K562 treated with DMSO at 1 percent for 12 hours (cell line): ENCODE results near the gene ACOT13. TPM values are rescaled to one million over a fixed set of nuclear protein-coding genes. Genes with fewer than 3 reads are reported as not detected.

ENCODE experiments used
- total RNA-seq: library from RNA; unstranded; fragments of 300-600 nt; gene quantifications from 2 replicates; pipeline ENCODE4 v1.2.3, GENCODE V29; 2022; ENCODE audit not compliant: insufficient read depth

The ACOT13 gene
- 13.6 and 25.1 TPM in 2 replicates for total RNA-seq

GRCh38 chr6:24666641-24667377 is at the start of gene ACOT13, which contains the start of gene TDP2:
Gene ACOT13, plus strand, starts transcription at chr6:24667077. Its CDS starts 187 bp downstream, at chr6:24667264.
Gene TDP2, minus strand, starts transcription at chr6:24666899. Its CDS starts 37 bp downstream, at chr6:24666862.

GRCh38 chr6:24719125-24719971 is 52.5 kb downstream of the ACOT13 start, which contains the start of gene C6orf62:
Gene C6orf62, minus strand, starts transcription at chr6:24719154. Its CDS starts 486 bp downstream, at chr6:24718668.

Other genes starting within 250 kb of the ACOT13 start
- gene GPLD1, start 177.5 kb upstream of the ACOT13 start, total RNA-seq: 0.84 TPM in 1 of 2 replicates, not detected in the other
- gene ALDH5A1, start 172.1 kb upstream of the ACOT13 start, total RNA-seq: 4.1 and 13.9 TPM in 2 replicates
- 0.11 and 0.14 TPM in 2 replicates for gene KIAA0319, start 20.9 kb upstream of the ACOT13 start, total RNA-seq
- gene TDP2, start 178 bp upstream of the ACOT13 start, total RNA-seq: 24.9 and 49.0 TPM in 2 replicates
- 35.7 and 76.1 TPM in 2 replicates for gene C6orf62, start 52.1 kb downstream of the ACOT13 start, total RNA-seq
- 122 and 155 TPM in 2 replicates for gene GMNN, start 107.9 kb downstream of the ACOT13 start, total RNA-seq
- not detected in 2 replicates for gene ARMH2, start 131.8 kb downstream of the ACOT13 start, total RNA-seq